Fibroblast of the aortic adventitia (primary cell): ENCODE measurements around the gene CUX1. TPM values are rescaled to one million over a fixed set of nuclear protein-coding genes. Genes with fewer than 3 reads are reported as not detected.
A peak's percentile ranks its signal among the peaks of the same experiment; 100 is the strongest.

Experiments used
- DNase-seq: peaks from one replicate; pipeline ENCODE4 v3.0.0-alpha.2; 2010; ENCODE audit warnings: low read depth
- H3K4me3 ChIP-seq: 2 replicates; pipeline ENCODE4 v1.5.1; 2011; ENCODE audit warnings: low read depth, mild to moderate bottlenecking, control low read depth, low read length, moderate library complexity
- CTCF ChIP-seq: IDR thresholded peaks from 2 replicates; pipeline ENCODE4 v1.5.1; 2011; ENCODE audit warnings: mild to moderate bottlenecking, low read length, control low read depth, inconsistent platforms; ENCODE audit not compliant: insufficient read depth
- total RNA-seq: library from RNA; depleted of rRNA; stranded (reverse); fragments of >200 nt; gene quantifications from 2 replicates; pipeline ENCODE4 v1.2.3, GENCODE V29; 2012; ENCODE audit warnings: low replicate concordance

The CUX1 gene
- total RNA-seq, 1 donor: 44.2 TPM

- DNase-seq: peak; percentile 52
- H3K4me3 ChIP-seq: peak overlapping the region; percentile 73
- peak; percentile 44 for TF ChIP-seq CTCF
These were observed 3.1 kb upstream of the CUX1 start for GRCh38 chr7:101814081-101814990.

- TF ChIP-seq CTCF: peak; percentile 45
- peak overlapping the region; percentile 73 for H3K4me3 ChIP-seq
- DNase-seq: no peak
These were observed 2.2 kb upstream of the CUX1 start for GRCh38 chr7:101814991-101815825.

- DNase-seq: peak; percentile 80
- TF ChIP-seq CTCF: peak; percentile 3
These were observed 1.4 kb upstream of the CUX1 start for GRCh38 chr7:101815826-101816594.

GRCh38 chr7:101816595-101817470, 593 bp upstream of the CUX1 start:
- no peak for TF ChIP-seq CTCF
- peak overlapping the region; percentile 75 for H3K4me3 ChIP-seq
- no peak for DNase-seq

More at GRCh38 chr7:101815826-101816594, 1.4 kb upstream of the CUX1 start:
- peak overlapping the region; percentile 75 for H3K4me3 ChIP-seq

- H3K4me3 ChIP-seq: peak overlapping the region; percentile 75
- peak; percentile 31 for DNase-seq
- TF ChIP-seq CTCF: no peak
These were observed 1.1 kb downstream of the CUX1 start for GRCh38 chr7:101818287-101819071.
